ENCODE measurements around the gene CST9L.

Gene CST9L

DNA sequence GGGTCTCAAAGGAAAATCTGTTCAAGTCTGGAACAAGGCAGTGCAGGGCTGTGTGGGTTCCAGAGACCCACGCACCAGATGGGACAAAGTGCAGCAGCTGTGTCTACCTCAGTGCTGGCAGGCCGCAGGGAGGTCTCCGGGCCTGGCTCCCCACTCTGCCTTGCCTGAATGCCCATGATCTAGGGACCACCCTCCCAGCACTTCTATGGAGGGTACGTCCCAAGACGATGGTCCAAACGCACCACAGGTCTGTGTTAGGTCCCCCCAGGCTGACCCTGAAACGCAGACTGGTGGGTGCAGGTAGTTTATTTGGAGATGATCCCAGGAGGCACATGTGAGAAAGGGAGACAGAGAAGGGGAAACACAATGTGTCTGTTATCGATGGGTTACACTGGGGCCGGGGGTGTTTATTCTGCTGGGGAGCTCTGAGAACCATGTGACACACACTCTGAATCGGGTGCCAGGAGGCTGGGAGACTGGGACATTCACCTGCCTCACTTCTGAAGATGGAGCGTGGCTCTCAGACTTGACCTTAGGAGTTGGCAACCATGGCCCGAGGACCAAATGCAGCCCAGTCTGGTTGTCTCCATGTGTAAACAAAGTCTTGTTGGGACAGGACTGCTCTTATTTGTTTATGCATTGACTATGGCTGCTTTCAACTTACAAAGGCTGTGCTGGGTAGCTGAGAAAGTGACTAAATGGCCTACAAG, 21.7 kb downstream of the CST9L start:
- TF ChIP-seq FOXP2 (optimal IDR thresholded peaks at IDR 0.05; ENCODE audit: borderline replicate concordance, extremely low read depth, extremely low read length, insufficient read depth) (no peak), POLR2AphosphoS5 (IDR thresholded peaks at IDR 0.05; ENCODE audit: low read depth, low read length) (no peak), TAF1 (IDR thresholded peaks at IDR 0.05; ENCODE audit: borderline replicate concordance, insufficient read depth, low read length) (no peak)

DNA sequence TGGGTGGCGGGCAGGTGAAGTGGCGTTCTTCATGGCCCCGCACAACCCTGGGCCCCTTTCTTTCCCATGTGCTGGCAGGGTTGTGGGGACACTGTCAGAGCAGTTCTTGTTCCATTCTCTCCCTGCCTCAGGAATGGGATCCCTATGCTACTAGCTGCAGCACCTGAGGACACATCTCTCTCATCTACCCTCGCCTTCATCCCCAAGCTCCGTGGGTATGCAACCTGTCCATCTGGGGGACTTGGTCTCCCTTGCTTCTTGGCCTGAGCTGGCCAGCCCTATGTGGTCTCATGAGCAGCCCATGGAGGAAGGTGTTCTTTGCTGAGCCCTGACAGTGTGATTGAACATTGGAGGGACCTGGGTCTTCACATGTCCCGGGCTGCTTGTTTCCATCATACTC, 24.2 kb downstream of the CST9L start:
- no peak for TF ChIP-seq FOXP2 (optimal IDR thresholded peaks at IDR 0.05; ENCODE audit: borderline replicate concordance, extremely low read depth, extremely low read length, insufficient read depth)
- TF ChIP-seq TAF1 (IDR thresholded peaks at IDR 0.05; ENCODE audit: borderline replicate concordance, insufficient read depth, low read length): no peak
- TF ChIP-seq, protein P1, sequence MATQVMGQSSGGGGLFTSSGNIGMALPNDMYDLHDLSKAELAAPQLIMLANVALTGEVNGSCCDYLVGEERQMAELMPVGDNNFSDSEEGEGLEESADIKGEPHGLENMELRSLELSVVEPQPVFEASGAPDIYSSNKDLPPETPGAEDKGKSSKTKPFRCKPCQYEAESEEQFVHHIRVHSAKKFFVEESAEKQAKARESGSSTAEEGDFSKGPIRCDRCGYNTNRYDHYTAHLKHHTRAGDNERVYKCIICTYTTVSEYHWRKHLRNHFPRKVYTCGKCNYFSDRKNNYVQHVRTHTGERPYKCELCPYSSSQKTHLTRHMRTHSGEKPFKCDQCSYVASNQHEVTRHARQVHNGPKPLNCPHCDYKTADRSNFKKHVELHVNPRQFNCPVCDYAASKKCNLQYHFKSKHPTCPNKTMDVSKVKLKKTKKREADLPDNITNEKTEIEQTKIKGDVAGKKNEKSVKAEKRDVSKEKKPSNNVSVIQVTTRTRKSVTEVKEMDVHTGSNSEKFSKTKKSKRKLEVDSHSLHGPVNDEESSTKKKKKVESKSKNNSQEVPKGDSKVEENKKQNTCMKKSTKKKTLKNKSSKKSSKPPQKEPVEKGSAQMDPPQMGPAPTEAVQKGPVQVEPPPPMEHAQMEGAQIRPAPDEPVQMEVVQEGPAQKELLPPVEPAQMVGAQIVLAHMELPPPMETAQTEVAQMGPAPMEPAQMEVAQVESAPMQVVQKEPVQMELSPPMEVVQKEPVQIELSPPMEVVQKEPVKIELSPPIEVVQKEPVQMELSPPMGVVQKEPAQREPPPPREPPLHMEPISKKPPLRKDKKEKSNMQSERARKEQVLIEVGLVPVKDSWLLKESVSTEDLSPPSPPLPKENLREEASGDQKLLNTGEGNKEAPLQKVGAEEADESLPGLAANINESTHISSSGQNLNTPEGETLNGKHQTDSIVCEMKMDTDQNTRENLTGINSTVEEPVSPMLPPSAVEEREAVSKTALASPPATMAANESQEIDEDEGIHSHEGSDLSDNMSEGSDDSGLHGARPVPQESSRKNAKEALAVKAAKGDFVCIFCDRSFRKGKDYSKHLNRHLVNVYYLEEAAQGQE (IDR thresholded peaks at IDR 0.05; ENCODE audit: insufficient read depth in 1 of 2, low read depth in 2 of 2, low read length in 2 of 2): no peak
- TF ChIP-seq SIN3A (IDR thresholded peaks at IDR 0.05; ENCODE audit: borderline replicate concordance, insufficient read depth, low read length): no peak
- TF ChIP-seq POLR2AphosphoS5 (IDR thresholded peaks at IDR 0.05; ENCODE audit: low read depth, low read length): no peak

- TF ChIP-seq SIN3A (IDR thresholded peaks at IDR 0.05; ENCODE audit: borderline replicate concordance, insufficient read depth, low read length) (no peak), POLR2AphosphoS5 (IDR thresholded peaks at IDR 0.05; ENCODE audit: low read depth, low read length) (no peak), FOXP2 (optimal IDR thresholded peaks at IDR 0.05; ENCODE audit: borderline replicate concordance, extremely low read depth, extremely low read length, insufficient read depth) (no peak), TAF1 (IDR thresholded peaks at IDR 0.05; ENCODE audit: borderline replicate concordance, insufficient read depth, low read length) (no peak)
- TF ChIP-seq, protein P1 (IDR thresholded peaks at IDR 0.05; ENCODE audit: insufficient read depth in 1 of 2, low read depth in 2 of 2, low read length in 2 of 2): no peak
Measured at GRCh38 chr20:23542801-23543200, 25.5 kb downstream of the CST9L start.

GRCh38 chr20:23541776-23542175, 26.5 kb downstream of the CST9L start:
- TF ChIP-seq SIN3A (IDR thresholded peaks at IDR 0.05; ENCODE audit: borderline replicate concordance, insufficient read depth, low read length): no peak
- TF ChIP-seq FOXP2 (optimal IDR thresholded peaks at IDR 0.05; ENCODE audit: borderline replicate concordance, extremely low read depth, extremely low read length, insufficient read depth): no peak
- TF ChIP-seq, protein P1 (IDR thresholded peaks at IDR 0.05; ENCODE audit: insufficient read depth in 1 of 2, low read depth in 2 of 2, low read length in 2 of 2): no peak
- no peak for TF ChIP-seq TAF1 (IDR thresholded peaks at IDR 0.05; ENCODE audit: borderline replicate concordance, insufficient read depth, low read length)
- TF ChIP-seq POLR2AphosphoS5 (IDR thresholded peaks at IDR 0.05; ENCODE audit: low read depth, low read length): no peak

DNA sequence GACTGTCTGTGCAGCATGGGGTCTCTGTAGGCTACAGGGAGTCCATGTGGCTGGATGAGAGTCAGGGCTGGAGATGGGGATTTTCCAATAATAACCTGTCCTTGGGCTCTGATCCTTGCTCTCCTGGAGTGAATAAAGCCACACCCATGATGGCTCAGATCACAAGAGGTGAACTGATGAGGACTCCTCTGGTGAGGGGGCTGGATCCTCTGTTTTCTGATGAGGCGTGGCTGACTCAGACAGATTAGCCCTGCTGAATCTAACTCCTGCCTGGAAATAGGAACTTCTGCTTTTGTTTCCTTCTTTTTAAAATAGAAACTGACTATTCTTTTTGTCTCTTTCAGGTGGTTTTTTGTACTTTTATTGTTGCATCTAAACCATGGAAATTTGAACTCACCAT, 27.0 kb downstream of the CST9L start:
- TF ChIP-seq, protein P1 (IDR thresholded peaks at IDR 0.05; ENCODE audit: insufficient read depth in 1 of 2, low read depth in 2 of 2, low read length in 2 of 2): no peak
